Stimulated activated CD4-positive, alpha-beta T cell treated with anti-CD3 and anti-CD28 coated beads, Interleukin-4, amount 100 ng/mL, for 48 hours (primary cell): ENCODE data around the gene TP53INP2.
"Not testable (repeated sequence)": the region's sequence is repeated elsewhere in the genome, so short reads cannot be mapped to it uniquely, and the experiment has no call there.

Source experiments
- DNase-seq, 2 donors: peaks; one replicate each; pipeline ENCODE4 v3.0.0-alpha.2; 2020; ENCODE audit warnings: low read depth in 2 of 2

The TP53INP2 gene

DNA sequence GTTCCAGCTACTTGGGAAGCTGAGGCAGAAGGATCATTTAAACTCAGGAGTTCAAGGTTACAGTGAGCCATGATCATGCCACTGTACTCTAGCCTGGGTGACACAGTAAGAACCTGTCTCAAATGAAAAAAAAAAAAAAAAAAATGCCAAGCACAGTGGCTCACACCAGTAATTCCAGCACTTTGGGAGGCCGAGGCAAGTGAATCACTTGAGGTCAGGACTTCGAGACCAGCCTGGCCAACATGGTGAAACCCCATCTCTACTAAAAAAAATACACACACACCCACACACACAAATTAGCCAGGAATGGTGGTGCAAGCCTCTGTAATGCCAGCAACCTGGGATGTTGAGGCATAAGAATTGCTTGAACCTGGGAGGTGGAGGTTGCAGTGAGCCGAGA is 18.4 kb downstream of the TP53INP2 start:
- not testable (repeated sequence) for DNase-seq

GRCh38 chr20:34724172-34724571 is 20.0 kb downstream of the TP53INP2 start:
- no peak for DNase-seq

- no peak for DNase-seq
Observed at GRCh38 chr20:34729416-34729815, 25.3 kb downstream of the TP53INP2 start.

GRCh38 chr20:34732523-34732922 is 28.4 kb downstream of the TP53INP2 start:
- DNase-seq = no peak

DNA sequence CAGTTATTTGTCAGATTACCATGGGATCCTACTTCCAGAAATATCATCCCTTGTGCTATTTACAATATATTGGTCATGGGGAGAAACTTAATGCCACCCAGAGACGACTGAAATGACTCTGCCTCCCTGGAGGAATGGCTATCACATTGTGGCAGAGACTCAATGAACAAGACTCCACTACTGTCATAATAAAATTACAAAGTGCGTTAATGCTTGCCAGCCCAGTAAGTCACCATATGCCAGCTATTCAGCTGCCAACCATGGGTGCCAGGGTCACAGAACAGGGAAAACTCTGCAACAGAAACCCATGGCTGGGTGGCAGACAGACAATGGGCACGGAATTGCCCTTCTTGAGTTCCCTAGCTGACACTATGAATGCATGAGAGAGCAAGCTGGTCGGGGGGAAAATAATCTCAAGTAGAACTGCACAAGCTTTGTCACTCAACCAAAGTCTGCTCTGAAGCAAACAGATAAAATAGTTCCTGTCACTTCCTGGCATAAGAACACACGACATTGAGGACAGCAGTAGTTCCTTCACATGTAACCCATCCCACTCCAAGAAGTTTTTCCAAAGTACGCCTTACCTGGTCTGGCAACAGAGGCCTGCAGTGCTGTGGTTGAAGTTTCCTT is 32.1 kb downstream of the TP53INP2 start:
- no peak for DNase-seq

DNA sequence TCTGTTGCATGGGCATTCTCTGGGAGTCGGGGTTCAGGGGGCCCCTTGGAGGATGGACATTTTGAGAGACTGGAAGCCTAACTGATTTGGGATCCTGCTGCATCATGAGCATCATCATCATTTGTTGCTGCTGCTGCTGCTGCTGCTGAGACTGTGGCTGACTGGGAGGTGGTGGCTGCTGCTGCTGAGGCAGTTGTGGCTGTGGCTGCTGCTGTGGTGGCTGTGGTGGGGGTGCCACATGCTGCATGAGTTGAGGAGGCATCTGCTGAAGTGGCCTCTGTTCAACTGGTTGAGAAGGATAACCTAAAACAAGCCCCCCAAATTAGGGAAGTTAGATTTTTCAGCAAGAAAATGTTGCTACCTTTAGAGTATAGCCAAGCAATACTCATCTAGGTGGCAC is 38.9 kb downstream of the TP53INP2 start:
- no peak for DNase-seq

DNA sequence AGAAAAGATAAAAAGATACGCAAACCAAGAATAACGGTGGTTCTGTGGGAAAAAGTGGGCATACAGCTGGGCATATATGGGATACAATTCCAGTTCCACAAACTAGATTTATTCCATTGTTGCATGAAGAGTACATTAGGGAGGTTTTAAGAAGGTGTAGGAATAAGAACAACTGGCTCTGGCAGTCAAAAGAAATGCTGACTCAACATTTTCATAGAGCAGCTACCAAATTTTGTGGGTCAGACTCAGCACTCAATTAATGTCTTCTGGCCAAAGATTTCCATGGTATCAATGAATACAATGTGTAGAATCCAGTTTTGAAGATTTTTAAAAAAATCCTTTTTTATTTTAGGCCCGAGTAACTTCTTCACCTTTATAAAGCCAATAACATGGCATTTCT is 40.2 kb downstream of the TP53INP2 start:
- DNase-seq = no peak

GRCh38 chr20:34744847-34745246 is 40.7 kb downstream of the TP53INP2 start:
- DNase-seq = no peak

DNA sequence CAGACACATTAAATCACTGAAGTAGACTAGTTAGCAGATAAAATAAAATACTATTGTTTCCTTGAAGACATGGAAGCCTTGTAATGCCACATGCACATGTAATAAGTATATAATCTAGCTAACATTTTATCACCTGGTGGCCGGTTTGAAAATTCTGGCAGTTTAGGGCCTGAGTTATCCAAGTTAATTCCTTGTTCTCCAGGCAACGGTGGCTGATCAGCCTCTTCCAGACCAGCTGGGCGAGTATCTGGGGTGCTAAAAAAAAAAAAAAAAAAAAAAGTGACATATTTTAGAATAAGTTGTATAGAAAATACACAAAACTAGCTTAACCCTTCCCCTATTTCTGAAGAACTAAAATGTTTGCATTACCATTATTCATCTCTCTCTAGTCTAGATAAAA is 42.5 kb downstream of the TP53INP2 start:
- no peak for DNase-seq

- no peak for DNase-seq
Observed at GRCh38 chr20:34747479-34747878, 43.3 kb downstream of the TP53INP2 start.

DNA sequence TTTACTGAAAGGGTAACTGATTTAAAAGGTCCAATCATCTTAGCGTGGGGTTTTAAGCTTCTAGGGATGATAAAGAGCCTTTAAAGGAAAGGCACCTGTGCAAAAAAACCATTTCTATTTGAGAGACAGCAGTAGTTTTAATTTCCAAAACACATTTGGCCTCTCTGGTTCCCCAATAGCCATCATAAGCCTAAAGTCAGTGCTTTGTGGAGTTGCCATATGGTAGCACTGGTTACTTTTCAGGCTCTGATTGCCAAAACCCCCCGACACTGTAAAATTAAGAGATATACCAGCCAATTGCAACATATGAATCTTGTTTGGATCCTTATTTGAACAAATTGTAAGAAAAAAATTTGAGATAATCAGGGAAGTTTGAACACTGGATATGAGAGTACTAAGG is 44.6 kb downstream of the TP53INP2 start:
- no peak for DNase-seq

DNA sequence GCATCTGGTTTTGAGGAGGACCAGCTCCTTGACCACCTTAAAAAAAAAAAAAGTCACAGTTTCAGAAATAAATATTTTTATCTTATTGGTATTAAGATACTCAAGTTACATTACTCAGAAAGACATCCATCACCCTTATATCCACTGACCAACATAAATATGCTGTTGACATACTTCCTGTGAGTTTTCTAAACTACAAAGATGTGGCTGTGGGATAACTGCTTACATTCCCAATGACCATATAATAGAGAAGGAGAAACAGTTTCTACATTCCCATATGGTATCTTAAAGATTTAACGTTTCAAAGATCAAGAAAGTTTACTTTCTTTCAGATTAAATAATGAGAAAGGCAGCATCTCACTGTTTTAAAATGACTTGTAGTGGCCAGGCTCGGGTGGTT is 46.3 kb downstream of the TP53INP2 start:
- DNase-seq = no peak

DNA sequence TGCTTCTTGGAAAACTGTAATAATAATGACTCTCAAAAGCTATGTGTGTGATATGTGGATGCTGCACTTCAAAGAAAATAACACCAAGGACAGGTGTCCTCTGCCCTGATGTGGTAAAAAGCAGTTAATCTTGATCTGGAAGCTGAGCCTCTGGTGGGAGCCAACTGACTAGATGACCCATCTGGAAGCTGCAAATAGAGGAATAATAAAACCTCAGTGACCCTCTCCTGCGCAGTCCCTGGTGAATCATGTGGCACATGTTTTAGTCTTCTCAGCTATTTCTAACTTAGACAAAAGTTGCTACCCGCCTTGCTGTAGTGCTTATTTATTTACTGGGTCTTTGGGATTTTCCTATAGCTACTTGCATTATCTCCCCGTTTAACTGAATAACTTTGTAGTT is 47.3 kb downstream of the TP53INP2 start:
- no peak for DNase-seq

- no peak for DNase-seq
Observed at GRCh38 chr20:34753706-34754461, 49.7 kb downstream of the TP53INP2 start.

DNA sequence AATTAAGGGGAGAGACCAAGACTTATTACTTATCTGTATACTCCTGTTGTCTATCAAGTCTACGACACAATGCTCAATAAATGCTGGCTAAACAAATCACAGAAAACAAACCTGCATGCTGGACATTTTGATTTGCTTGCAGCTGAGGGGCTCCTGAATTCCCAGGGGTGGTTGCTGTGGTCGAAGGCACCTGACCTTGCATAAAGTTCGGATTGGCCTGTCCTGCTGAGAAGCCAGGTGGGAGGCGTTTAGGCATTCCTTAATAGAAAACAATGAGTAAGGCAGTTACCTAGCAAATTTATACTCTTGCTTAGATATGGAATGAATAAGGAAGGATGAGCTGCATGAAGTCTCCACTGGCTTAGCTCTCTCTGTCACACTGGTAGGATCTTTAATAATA is 50.5 kb downstream of the TP53INP2 start:
- no peak for DNase-seq

DNA sequence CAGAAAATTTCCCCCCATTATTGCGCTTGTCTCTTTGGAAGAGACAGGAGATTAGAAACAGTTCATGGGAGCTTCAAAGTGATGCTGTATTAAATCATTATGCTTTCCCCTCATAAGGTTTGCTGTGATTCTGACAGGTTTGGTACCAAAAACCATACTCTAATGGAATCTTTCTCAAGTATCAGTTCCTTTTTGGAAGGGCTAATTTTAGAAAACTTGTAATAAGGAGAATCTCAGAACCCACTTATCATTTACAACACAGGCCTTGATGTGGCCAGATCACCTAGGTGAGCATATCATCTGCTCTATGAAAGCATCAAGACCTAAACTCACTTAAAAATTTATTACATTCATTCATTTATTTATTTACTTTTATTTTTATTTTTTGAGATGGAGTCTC is 51.2 kb downstream of the TP53INP2 start:
- no peak for DNase-seq

DNA sequence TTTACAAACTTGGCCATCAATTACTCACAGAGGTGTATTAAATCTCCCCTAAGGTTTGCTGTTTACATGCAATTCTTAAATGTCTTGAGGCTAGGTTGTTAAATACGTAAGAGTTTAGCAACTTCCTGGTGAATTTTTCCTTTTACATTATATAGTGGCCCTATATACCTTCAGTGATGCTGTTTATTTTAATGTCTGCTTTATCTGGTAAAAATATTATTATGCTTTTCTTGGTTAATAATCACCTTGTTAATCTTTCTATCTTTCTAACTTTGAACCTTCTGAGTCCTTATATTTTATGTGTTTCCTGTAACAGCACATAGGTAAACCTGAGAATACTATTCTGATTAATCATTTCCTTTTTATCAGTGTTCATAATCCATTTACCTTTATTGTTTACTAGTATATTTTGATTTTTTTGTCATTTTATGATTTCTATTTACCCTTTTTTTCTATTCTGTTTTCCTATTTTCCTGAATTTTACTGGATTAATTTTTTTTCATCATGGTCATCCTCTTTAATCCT is 57.9 kb downstream of the TP53INP2 start:
- no peak for DNase-seq
